ENCODE data around the gene AGTPBP1. TPM values are rescaled to one million over a fixed set of nuclear protein-coding genes. Genes with fewer than 3 reads are reported as not detected.

Gene AGTPBP1
- total and polyA plus RNA-seq, 7 donors, result 3.9 to 25.9 (median 19.6) TPM

DNA sequence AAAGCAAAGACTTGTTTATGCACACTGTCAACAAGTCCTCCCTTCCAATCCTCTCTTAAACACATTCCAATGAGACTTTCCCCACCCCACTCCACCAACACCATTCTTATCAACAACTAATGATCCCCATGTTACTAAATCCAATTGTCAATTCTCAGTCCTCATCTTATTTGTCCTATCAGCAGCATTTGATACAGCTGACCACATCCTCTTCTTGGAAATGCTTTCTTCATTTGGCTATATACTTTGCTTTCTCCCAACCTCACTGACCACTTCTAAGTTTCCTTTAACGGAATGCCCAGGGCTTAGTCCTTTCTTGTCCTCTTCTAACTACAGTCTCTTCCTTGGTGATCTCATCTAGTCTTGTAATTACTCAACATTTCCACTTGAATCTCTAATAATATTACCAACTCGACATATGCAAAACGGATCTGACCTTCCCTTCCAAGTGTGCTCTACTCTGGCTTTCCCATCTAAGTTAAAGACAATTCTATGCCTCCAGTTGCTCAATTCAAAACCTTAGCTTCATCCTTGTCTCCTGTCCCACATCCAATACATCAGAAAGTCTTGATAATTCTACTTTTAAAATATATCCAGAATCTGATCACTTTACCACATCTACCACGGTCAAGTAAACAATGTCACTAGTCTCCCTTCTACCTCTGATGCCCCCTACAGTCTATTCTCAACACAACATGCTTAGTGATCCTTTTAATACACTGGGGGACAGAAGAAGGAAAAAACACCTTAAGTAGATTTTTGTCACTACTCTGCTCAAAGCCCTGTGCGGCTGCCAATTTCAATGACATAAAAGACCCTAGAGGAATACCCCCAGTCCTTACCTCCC lies 25.5 kb downstream of the AGTPBP1 start:
- H3K4me1 ChIP-seq, result peaks cover 17% of the 10 kb centered on the region
- H3K36me3 ChIP-seq (ENCODE audit: insufficient read depth in 1 of 2, low read depth in 1 of 2), result no peaks in the 10 kb centered on the region
- intact Hi-C loops (cut with DNase I), result no loop called here
- peak overlapping the region; percentile 33 for H3K27ac ChIP-seq
- TF ChIP-seq CTCF (IDR thresholded peaks at IDR 0.05), result no peak
- WGBS, 3 donors, result 72 to 83% (median 80%) methylated on average over 5 of the region's 5 CpGs
- DNase-seq (no peak), ATAC-seq (peak in 1 of 4 donors; percentile 50)
- no peaks in the 10 kb centered on the region for H3K27me3 ChIP-seq (ENCODE audit: insufficient read depth in 3 of 3, low read length in 2 of 3)
- H3K9me3 ChIP-seq, result no peaks in the 10 kb centered on the region
- H3K4me3 ChIP-seq, result no peak overlapping the region

- H3K27ac ChIP-seq, result peak overlapping the region; percentile 42
- peak in 2 of 4 donors; percentile 55 to 94 for ATAC-seq
- 40 to 74% (median 47%) methylated on average over 2 of the region's 2 CpGs for WGBS, 3 donors
Observed at GRCh38 chr9:85715587-85715986, 26.2 kb downstream of the AGTPBP1 start.

GRCh38 chr9:85713897-85714296 lies 27.9 kb downstream of the AGTPBP1 start:
- ATAC-seq (no peak), DNase-seq (no peak)
- no peaks in the 10 kb centered on the region for H3K9me3 ChIP-seq
- H3K36me3 ChIP-seq (ENCODE audit: insufficient read depth in 1 of 2, low read depth in 1 of 2), result no peaks in the 10 kb centered on the region
- no peak for TF ChIP-seq CTCF (IDR thresholded peaks at IDR 0.05)
- no peaks in the 10 kb centered on the region for H3K27me3 ChIP-seq (ENCODE audit: insufficient read depth in 3 of 3, low read length in 2 of 3)
- 74 to 90% (median 87%) methylated on average over 2 of the region's 2 CpGs for WGBS, 3 donors
- H3K4me3 ChIP-seq, result no peak overlapping the region
- no peak overlapping the region for H3K27ac ChIP-seq
- peaks cover 17% of the 10 kb centered on the region for H3K4me1 ChIP-seq
- intact Hi-C loops (cut with DNase I), result no loop called here

More at GRCh38 chr9:85715587-85715986, 26.2 kb downstream of the AGTPBP1 start:
- H3K36me3 ChIP-seq (ENCODE audit: insufficient read depth in 1 of 2, low read depth in 1 of 2), result no peaks in the 10 kb centered on the region
- intact Hi-C loops (cut with DNase I), result no loop called here
- H3K4me1 ChIP-seq, result peaks cover 17% of the 10 kb centered on the region
- H3K9me3 ChIP-seq, result no peaks in the 10 kb centered on the region
- no peaks in the 10 kb centered on the region for H3K27me3 ChIP-seq (ENCODE audit: insufficient read depth in 3 of 3, low read length in 2 of 3)
- no peak overlapping the region for H3K4me3 ChIP-seq
- no peak for TF ChIP-seq CTCF (IDR thresholded peaks at IDR 0.05)
- DNase-seq, result no peak

- 94 to 97% (median 96%) methylated on average over 2 of the region's 2 CpGs for WGBS, 3 donors
Observed at GRCh38 chr9:85704744-85705143, 37.0 kb downstream of the AGTPBP1 start.

More at GRCh38 chr9:85704744-85705143, 37.0 kb downstream of the AGTPBP1 start:
- peaks cover 13% of the 10 kb centered on the region for H3K4me1 ChIP-seq
- ATAC-seq (no peak), DNase-seq (no peak)
- no peaks in the 10 kb centered on the region for H3K9me3 ChIP-seq
- H3K27me3 ChIP-seq (ENCODE audit: insufficient read depth in 3 of 3, low read length in 2 of 3), result no peaks in the 10 kb centered on the region
- H3K36me3 ChIP-seq (ENCODE audit: insufficient read depth in 1 of 2, low read depth in 1 of 2), result no peaks in the 10 kb centered on the region
- intact Hi-C loops (cut with DNase I), result no loop called here
- H3K27ac ChIP-seq, result no peak overlapping the region
- no peak overlapping the region for H3K4me3 ChIP-seq
- no peak for TF ChIP-seq CTCF (IDR thresholded peaks at IDR 0.05)
